K562 (cell line): Measurements from ENCODE around the gene TTLL10. TPM values are rescaled to one million over a fixed set of nuclear protein-coding genes. Genes with fewer than 3 reads are reported as not detected.
"Not testable (repeated sequence)": the region's sequence is repeated elsewhere in the genome, so short reads cannot be mapped to it uniquely, and the experiment has no call there.

Source experiments
- ATAC-seq: fragments of 200-7000 bp; cut with Tn5 transposase; 3 replicates; pipeline ENCODE4 v1.9.1; 2020; ENCODE audit warnings: moderate library complexity
- BruUV-seq: library from RNA; stranded (reverse); fragments of 400-500 nt; replicated peaks from 2 replicates; lab custom pipeline; 2021; lab: Mats Ljungman, UMichigan
- CTCF ChIA-PET: fragments of 300-600 bp; formaldehyde crosslinking; extraction: SDS; loops from one replicate; lab custom pipeline; 2021; ENCODE audit warnings: low intra/inter-chr PET ratio; lab: Yijun Ruan, JAX
- POLR2A ChIA-PET: fragments of 300-600, 350-650 bp; sonication (Branson Sonifier 250); formaldehyde crosslinking; extraction: SDS; loops from one replicate; lab custom pipeline; 2021; ENCODE audit warnings: antibody characterized with exemption, inconsistent platforms; lab: Yijun Ruan, JAX
- DNase-seq, 4 experiments: peaks; one replicate each; pipeline versions ENCODE4 v3.0.0 to v3.0.0-alpha.2; 2011 to 2018; ENCODE audit warnings: low spot score in 3 of 4, mixed read lengths in 3 of 4; ENCODE audit errors: extremely low read depth in 1 of 4
- FAIRE-seq: peaks from 2 replicates; lab custom pipeline; 2011; peaks lifted over from hg19 to GRCh38; lab: Jason Lieb, UNC
- H2AFZ ChIP-seq: 2 replicates; pipeline ENCODE4 v1.6.0; 2011; ENCODE audit warnings: low read depth, low read length, control low read depth, inconsistent platforms
- H3K27ac ChIP-seq: fragments of 200-600 bp; 3 replicates; pipeline ENCODE4 v1.8.0; 2011; ENCODE audit warnings: low read depth, mild to moderate bottlenecking, control low read depth, inconsistent platforms, low read length, moderate library complexity, mixed read lengths; ENCODE audit errors: extremely low read depth
- H3K27me3 ChIP-seq, 2 experiments: fragments of 300-600 bp in 1 of 2; 2 replicates in 1 of 2; 3 replicates in 1 of 2; pipeline versions ENCODE4 v1.6.0 to v1.8.0; 2011; ENCODE audit warnings: inconsistent platforms in 2 of 2, low read length in 2 of 2, mild to moderate bottlenecking in 1 of 2, mixed read lengths in 1 of 2, moderate library complexity in 1 of 2; ENCODE audit not compliant: control insufficient read depth in 2 of 2, insufficient read depth in 2 of 2
- H3K36me3 ChIP-seq: fragments of 300-600 bp; 3 replicates; pipeline ENCODE4 v1.8.0; 2011; ENCODE audit warnings: mild to moderate bottlenecking, low read length, inconsistent platforms; ENCODE audit not compliant: control insufficient read depth, insufficient read depth
- H3K4me1 ChIP-seq, 2 experiments: fragments of 200-600 bp in 1 of 2; replicated peaks in 1 of 2; 2 replicates in 1 of 2; 3 replicates in 1 of 2; pipeline versions ENCODE4 v1.5.1 to v1.8.0; 2011; ENCODE audit warnings: inconsistent platforms in 2 of 2, low read length in 2 of 2, mild to moderate bottlenecking in 1 of 2, mixed read lengths in 1 of 2, moderate library complexity in 1 of 2; ENCODE audit not compliant: control insufficient read depth in 2 of 2, insufficient read depth in 2 of 2
- H3K4me2 ChIP-seq: 2 replicates; pipeline ENCODE4 v1.6.1; 2011; ENCODE audit warnings: low read length, control low read depth, inconsistent platforms, mixed read lengths; ENCODE audit not compliant: insufficient read depth
- H3K4me3 ChIP-seq: fragments of 200-600 bp; sonication (generic), shearing (Covaris generic); 2 replicates; pipeline ENCODE4 v1.5.1; 2016; ENCODE audit warnings: control low read depth, inconsistent platforms
- H3K79me2 ChIP-seq: fragments of 200-600 bp; 3 replicates; pipeline ENCODE4 v1.8.0; 2011; ENCODE audit warnings: low read length, inconsistent platforms; ENCODE audit not compliant: control insufficient read depth, insufficient read depth
- H3K9ac ChIP-seq, 2 experiments: 2 replicates each; pipeline versions ENCODE4 v1.6.0 to v1.6.1; 2011; ENCODE audit warnings: low read depth in 2 of 2, low read length in 2 of 2, control low read depth in 1 of 2, inconsistent platforms in 1 of 2, mild to moderate bottlenecking in 1 of 2, mixed read lengths in 1 of 2; ENCODE audit not compliant: insufficient read depth in 1 of 2
- H3K9me1 ChIP-seq: one replicate; pipeline ENCODE4 v1.6.0; 2011; ENCODE audit warnings: inconsistent platforms, mild to moderate bottlenecking, low read length, moderate library complexity; ENCODE audit not compliant: control insufficient read depth, insufficient read depth
- H3K9me3 ChIP-seq: replicated peaks from 2 replicates; pipeline ENCODE4 v1.5.1; 2011; ENCODE audit warnings: low read depth, low read length, inconsistent platforms; ENCODE audit not compliant: control insufficient read depth, insufficient read depth
- H4K20me1 ChIP-seq: replicated peaks from 2 replicates; pipeline ENCODE4 v1.6.1; 2011; ENCODE audit warnings: low read length, inconsistent platforms, mixed read lengths; ENCODE audit not compliant: control insufficient read depth, insufficient read depth
- ATF3 ChIP-seq, 2 experiments: fragments of 450-650 bp in 1 of 2; sonication (generic) in 1 of 2; formaldehyde crosslinking in 1 of 2; IDR thresholded peaks in 1 of 2; conservative IDR thresholded peaks in 1 of 2; 2 replicates each; pipeline versions ENCODE4 v1.6.1 to v1.8.1; 2016 to 2023; ENCODE audit warnings: mild to moderate bottlenecking in 2 of 2, moderate library complexity in 2 of 2, inconsistent platforms in 1 of 2, missing genetic modification reagents in 1 of 2
- DPF2 ChIP-seq: fragments of 450-650 bp; IDR thresholded peaks from 2 replicates; pipeline ENCODE4 v1.6.1; 2016
- EGR1 ChIP-seq: fragments of 450-650 bp; conservative IDR thresholded peaks from 2 replicates; pipeline ENCODE4 v1.6.1; 2017; ENCODE audit warnings: mild to moderate bottlenecking
- EHMT2 ChIP-seq: fragments of 450-650 bp; IDR thresholded peaks from 2 replicates; pipeline ENCODE4 v1.6.1; 2018; ENCODE audit warnings: antibody characterized with exemption
- HDAC1 ChIP-seq, 2 experiments: fragments of 450-650 bp; IDR thresholded peaks; 2 replicates each; pipeline ENCODE4 v1.6.1; 2016 to 2017; ENCODE audit warnings: inconsistent platforms in 1 of 2, mild to moderate bottlenecking in 1 of 2, moderate library complexity in 1 of 2
- SMARCA4 ChIP-seq: fragments of 450-650 bp; IDR thresholded peaks from 2 replicates; pipeline ENCODE4 v1.6.1; 2016
- SMARCE1 ChIP-seq: fragments of 450-650 bp; IDR thresholded peaks from 2 replicates; pipeline ENCODE4 v1.7.1; 2016; ENCODE audit warnings: mild to moderate bottlenecking
- TFAP4 ChIP-seq: sonication (generic); formaldehyde crosslinking; IDR thresholded peaks from 2 replicates; pipeline ENCODE4 v1.8.0; 2022; ENCODE audit warnings: missing genetic modification reagents, mild to moderate bottlenecking, moderate library complexity, borderline replicate concordance
- TOE1 ChIP-seq, 2 experiments: fragments of 450-650 bp in 1 of 2; sonication (generic) in 1 of 2; formaldehyde crosslinking in 1 of 2; IDR thresholded peaks; 2 replicates each; pipeline versions ENCODE4 v1.7.1 to v1.8.0; 2016 to 2022; ENCODE audit warnings: borderline replicate concordance in 2 of 2, mild to moderate bottlenecking in 2 of 2, antibody characterized with exemption in 1 of 2, inconsistent platforms in 1 of 2, low read depth in 1 of 2, missing genetic modification reagents in 1 of 2, moderate library complexity in 1 of 2
- ZBTB2 ChIP-seq: fragments of 450-650 bp; IDR thresholded peaks from 2 replicates; pipeline ENCODE4 v1.6.1; 2016; ENCODE audit warnings: antibody characterized with exemption
- ZBTB7A ChIP-seq: IDR thresholded peaks from 2 replicates; pipeline ENCODE4 v1.6.1; 2011; ENCODE audit warnings: low read depth, mild to moderate bottlenecking, low read length, moderate library complexity, borderline replicate concordance; ENCODE audit not compliant: control insufficient read depth
- ZNF507 ChIP-seq: conservative IDR thresholded peaks from 2 replicates; pipeline ENCODE4 v1.6.1; 2017; ENCODE audit warnings: missing genetic modification characterization, missing compliant biosample characterization
- WGBS: fragments of 100-300 bp; shearing (Covaris generic); methylation state at CpG from one replicate; pipeline ENCODE4 v1.1.6; 2016; ENCODE audit warnings: low coverage, mixed read lengths; ENCODE audit not compliant: insufficient coverage; ENCODE audit errors: missing lambda C conversion rate; 5-methylcytosine and 5-hydroxymethylcytosine counted together
- in situ Hi-C: fragments of 300-500 bp; cut with MboI; formaldehyde crosslinking; loops from 4 replicates; pipeline ENCODE4 v1.15.0; 2018; ENCODE audit warnings: inconsistent platforms, mixed read lengths
- intact Hi-C: fragments of 100-400 bp; cut with micrococcal nuclease; formaldehyde crosslinking; loops from 2 replicates; pipeline ENCODE4 v1.14.2; 2022
- polyA plus RNA-seq, 8 experiments: library from polyadenylated mRNA; depleted of rRNA in 4 of 8; stranded (reverse) in 5 of 8; unstranded in 3 of 8; fragments of >200 nt; fragmentation: Nextera tagmentation in 2 of 8; fragmentation: Illumina TruSeq in 1 of 8; extraction: Ambion mirVana in 2 of 8; extraction: Trizol in 1 of 8; gene quantifications; 2 replicates each; pipeline versions ENCODE4 v1.2.1 to v1.2.3, GENCODE V29; 2011 to 2014; ENCODE audit warnings: inconsistent platforms in 1 of 8, missing spikeins in 1 of 8
- total RNA-seq, 7 experiments: library from RNA; depleted of rRNA in 6 of 7; stranded (reverse); fragments of >200 nt in 6 of 7; fragmentation: Illumina TruSeq in 2 of 7; extraction: Trizol in 2 of 7; gene quantifications; 2 replicates each; pipeline versions ENCODE4 v1.2.1 to v1.2.3, GENCODE V29; 2011 to 2021; ENCODE audit warnings: low replicate concordance in 1 of 7

TTLL10 gene
- total and polyA plus RNA-seq, 9 of the 15 experiments (the other 6 are each of a cell fraction or from before 2014, with no cell fraction given): not detected

- 0 out of 2 replicates have a peak, but pooled peaks cover 4% of the 10 kb centered on the region for H4K20me1 ChIP-seq
- peak overlapping the region in 1 of 2 experiments; percentile 65; a peak in 2 of 4 replicates for H3K9ac ChIP-seq
- no peaks in the 10 kb centered on the region for H3K79me2 ChIP-seq
- CTCF ChIA-PET: no interaction called here
- 41% methylated on average over 10 of the region's 15 CpGs for whole genome bisulfite sequencing
- TF ChIP-seq ZNF507 (tag) (no peak), TFAP4 (peak; percentile 6; the same call in 1 of the 2 replicates)
- H3K9me3 ChIP-seq: no peaks in the 10 kb centered on the region
- H2AFZ ChIP-seq: no peak overlapping the region
- BruUV-seq: no TSS peak
- POLR2A ChIA-PET: no interaction called here
- H3K4me2 ChIP-seq: no peak overlapping the region
- DNase-seq (no peak), FAIRE-seq (no peak), ATAC-seq (no peak)
- in situ Hi-C loops (no loop called here), intact Hi-C loops (no loop called here)
- H3K4me3 ChIP-seq: no peak overlapping the region
- no peak overlapping the region for H3K27ac ChIP-seq
- peaks cover 0 to 79% of the 10 kb centered on the region in 2 experiments; a peak in 4 of 5 replicates for H3K4me1 ChIP-seq
- no peaks in the 10 kb centered on the region for H3K36me3 ChIP-seq
- peaks cover 4 to 11% of the 10 kb centered on the region in 2 experiments; a peak in 3 of 5 replicates for H3K27me3 ChIP-seq
- no peaks in the 10 kb centered on the region for H3K9me1 ChIP-seq
These were observed 31.8 kb upstream of the TTLL10 start for GRCh38 chr1:1141911-1142250.

GRCh38 chr1:1142352-1142751 lies 31.3 kb upstream of the TTLL10 start:
- H3K9me1 ChIP-seq; DNase-seq; intact Hi-C loops; H3K27ac ChIP-seq; BruUV-seq; CTCF ChIA-PET; H4K20me1 ChIP-seq; H3K4me3 ChIP-seq; H3K4me2 ChIP-seq; POLR2A ChIA-PET; in situ Hi-C loops; H3K36me3 ChIP-seq; H3K9me3 ChIP-seq; H3K79me2 ChIP-seq; FAIRE-seq; TF ChIP-seq TOE1 (CRISPR knock-in tag; IDR thresholded peaks at IDR 0.05; ENCODE audit: borderline replicate concordance, low read depth); ATF3 (CRISPR knock-in tag; conservative IDR thresholded peaks at IDR 0.05): not testable (repeated sequence)
- Histone ChIP-seq H2AFZ (peak overlapping the region; percentile 44; the same call in 1 of the 2 replicates), H3K4me1 (peaks cover 0 to 76% of the 10 kb centered on the region in 2 experiments; a peak in 4 of 5 replicates), H3K9ac (peak overlapping the region in 1 of 2 experiments; percentile 78; a peak in 2 of 4 replicates), H3K27me3 (peaks cover 5 to 16% of the 10 kb centered on the region in 2 experiments; a peak in 3 of 5 replicates)
- WGBS: 11% methylated on average over 15 of the region's 15 CpGs
- peak; percentile 16; the same call in 1 of the 3 replicates for ATAC-seq
- 0 out of 2 replicates have a peak, but pooled peaks have one; percentile 17 for TF ChIP-seq ZBTB2
- 0 out of 2 replicates have a peak, but pooled peaks have one; percentile 19 for TF ChIP-seq TOE1 (IDR thresholded peaks at IDR 0.05; ENCODE audit: borderline replicate concordance)
- peak; percentile 93 for TF ChIP-seq EGR1
- peak; percentile 63; the same call in 1 of the 2 replicates for TF ChIP-seq ATF3 (IDR thresholded peaks at IDR 0.05)
- TF ChIP-seq SMARCE1: peak; percentile 68
- TF ChIP-seq ZBTB7A: peak; percentile 56
- peak; percentile 45; the same call in 1 of the 2 replicates for TF ChIP-seq EHMT2
- TF ChIP-seq DPF2: peak; percentile 77
- peak in 1 of 2 experiments; percentile 12; a peak in 1 of 4 replicates for TF ChIP-seq HDAC1 (IDR thresholded peaks at IDR 0.05)
- TF ChIP-seq SMARCA4: peak; percentile 38; the same call in 1 of the 2 replicates
